Activated CD8-positive, alpha-beta T cell treated with anti-CD3 and anti-CD28 coated beads for 36 hours (primary cell): ENCODE results near the gene ST3GAL3. TPM values are rescaled to one million over a fixed set of nuclear protein-coding genes. Genes with fewer than 3 reads are reported as not detected.

ENCODE experiments used
- ATAC-seq: fragments of 200-7000 bp; cut with Tn5 transposase; one replicate; pipeline ENCODE4 v1.10.0; 2021; ENCODE audit warnings: mild to moderate bottlenecking, moderate library complexity
- CTCF ChIA-PET: fragments of 350-600 bp; sonication (Branson Sonifier 250); formaldehyde crosslinking; loops from one replicate; lab custom pipeline; 2021; ENCODE audit warnings: antibody characterized with exemption; lab: Charles Lee
- POLR2A ChIA-PET: fragments of 350-600 bp; sonication (Branson Sonifier 250); formaldehyde crosslinking; loops from one replicate; lab custom pipeline; 2021; ENCODE audit warnings: antibody characterized with exemption; lab: Charles Lee
- DNase-seq: peaks from one replicate; pipeline ENCODE4 v3.0.0-alpha.2; 2020
- H3K27ac Mint-ChIP-seq: one replicate; pipeline ENCODE4 v1.8.0; 2021; ENCODE audit warnings: mild to moderate bottlenecking, mixed read lengths
- H3K27me3 Mint-ChIP-seq: one replicate; pipeline ENCODE4 v1.8.0; 2021; ENCODE audit warnings: mixed read lengths
- H3K36me3 Mint-ChIP-seq: one replicate; pipeline ENCODE4 v1.8.0; 2021; ENCODE audit warnings: low read depth, mixed read lengths
- H3K4me1 Mint-ChIP-seq: one replicate; pipeline ENCODE4 v1.8.0; 2021; ENCODE audit warnings: low read depth, mixed read lengths
- H3K4me3 Mint-ChIP-seq: one replicate; pipeline ENCODE4 v1.8.0; 2021; ENCODE audit warnings: mild to moderate bottlenecking, moderate library complexity, mixed read lengths
- H3K9me3 Mint-ChIP-seq: one replicate; pipeline ENCODE4 v1.8.0; 2021; ENCODE audit warnings: mixed read lengths
- CTCF ChIP-seq: fragments of 200-600 bp; IDR thresholded peaks from one replicate; pipeline ENCODE4 v1.8.0; 2022; ENCODE audit warnings: antibody characterized with exemption, mild to moderate bottlenecking
- intact Hi-C: fragments of 100-400 bp; cut with micrococcal nuclease; formaldehyde crosslinking; loops from one replicate; pipeline ENCODE4 v1.10.0; 2022
- total RNA-seq, 2 experiments: library from RNA; stranded (reverse); gene quantifications; one replicate each; pipeline ENCODE4 v1.2.3, GENCODE V29; 2021

ST3GAL3 gene
- total RNA-seq, 2 experiments from 2014 or later, result 14.5 to 20.0 TPM

DNA sequence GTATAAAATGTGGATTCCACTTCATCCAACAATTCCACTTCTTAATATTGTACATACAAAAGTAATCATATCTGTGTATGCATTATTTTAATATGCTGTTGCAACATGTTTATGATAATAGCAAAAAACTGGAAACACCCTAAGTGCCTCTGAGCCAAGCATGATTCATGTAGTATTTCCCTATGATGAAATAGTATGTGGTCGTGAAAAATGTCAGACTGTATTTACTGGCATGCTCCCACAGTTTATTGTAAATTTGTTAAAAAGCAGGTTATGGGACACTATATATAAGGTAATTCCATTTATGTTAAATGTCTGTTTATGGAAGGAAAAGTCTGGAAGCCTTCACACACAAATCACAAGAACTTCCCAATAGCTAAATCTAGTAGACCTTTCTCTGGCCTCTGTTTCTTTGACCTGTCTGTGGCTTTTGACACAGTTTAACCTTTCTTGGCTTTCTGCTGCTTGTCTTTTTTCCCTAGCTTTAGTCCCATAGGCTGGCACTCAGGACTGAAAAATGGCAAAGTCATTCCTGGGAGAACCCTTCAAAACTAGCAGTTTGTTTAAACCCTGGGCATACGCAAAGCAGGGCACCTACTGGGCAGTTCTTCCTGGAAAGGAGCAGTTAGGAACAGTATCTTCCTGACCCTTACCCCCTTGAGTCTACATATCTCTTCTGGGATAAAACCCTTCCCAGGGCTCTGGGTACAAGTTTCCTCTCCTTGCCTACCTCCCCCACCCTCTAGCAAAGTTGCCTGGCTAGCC lies 160.8 kb downstream of the ST3GAL3 start:
- H3K27me3 Mint-ChIP-seq, result no peaks in the 10 kb centered on the region
- H3K4me3 Mint-ChIP-seq, result no peak overlapping the region
- H3K4me1 Mint-ChIP-seq, result peaks cover 22% of the 10 kb centered on the region
- ChIA-PET CTCF (no interaction called here), POLR2A (no interaction called here)
- no peak for ATAC-seq
- intact Hi-C loops, result no loop called here
- H3K27ac Mint-ChIP-seq, result no peak overlapping the region
- no peak for DNase-seq
- no peaks in the 10 kb centered on the region for H3K9me3 Mint-ChIP-seq
- no peak for TF ChIP-seq CTCF
- H3K36me3 Mint-ChIP-seq, result no peaks in the 10 kb centered on the region

GRCh38 chr1:43868741-43869067 lies 161.4 kb downstream of the ST3GAL3 start:
- Mint-ChIP-seq H3K36me3 (no peaks in the 10 kb centered on the region), H3K4me3 (no peak overlapping the region), H3K27me3 (no peaks in the 10 kb centered on the region), H3K27ac (no peak overlapping the region), H3K4me1 (peaks cover 22% of the 10 kb centered on the region), H3K9me3 (no peaks in the 10 kb centered on the region)
- ChIA-PET POLR2A (no interaction called here), CTCF (interaction anchor here (1.5 to 1.8 kb wide), 2 partner anchors 66 to 105 kb away, joined by 5 to 6 read pairs; no protein-coding TSS in a partner anchor)
- no peak for ATAC-seq
- intact Hi-C loops, result no loop called here
- no peak for TF ChIP-seq CTCF
- DNase-seq, result no peak

DNA sequence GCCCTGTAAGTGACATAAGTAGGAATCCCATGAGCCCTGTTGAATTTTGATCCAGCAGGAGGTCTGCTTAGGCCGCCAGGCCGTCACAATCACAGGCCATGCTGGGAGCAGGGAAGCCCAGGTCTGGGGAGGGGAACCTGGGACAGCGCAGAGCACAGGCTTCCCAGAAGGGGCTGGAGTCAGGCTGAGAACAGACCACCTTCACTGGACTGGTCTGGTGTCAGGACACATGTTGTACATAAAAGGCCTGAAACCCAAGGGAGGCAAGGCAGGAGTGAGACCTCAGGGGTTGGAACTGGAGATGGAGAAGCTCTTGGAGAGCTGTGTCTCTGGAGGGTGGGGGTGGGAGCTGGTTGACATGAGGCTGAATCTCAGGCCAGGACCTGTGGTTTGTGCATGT lies 163.0 kb downstream of the ST3GAL3 start:
- Mint-ChIP-seq H3K9me3 (no peaks in the 10 kb centered on the region), H3K27me3 (no peaks in the 10 kb centered on the region), H3K4me1 (peaks cover 13% of the 10 kb centered on the region), H3K36me3 (no peaks in the 10 kb centered on the region), H3K27ac (no peak overlapping the region), H3K4me3 (no peak overlapping the region)
- POLR2A ChIA-PET, result no interaction called here
- CTCF ChIA-PET, result interaction anchor here (1.8 kb wide), 1 partner anchor 65 kb away, joined by 5 read pairs; no protein-coding TSS in a partner anchor
- DNase-seq (no peak), ATAC-seq (no peak)
- intact Hi-C loops, result no loop called here
- no peak for TF ChIP-seq CTCF

DNA sequence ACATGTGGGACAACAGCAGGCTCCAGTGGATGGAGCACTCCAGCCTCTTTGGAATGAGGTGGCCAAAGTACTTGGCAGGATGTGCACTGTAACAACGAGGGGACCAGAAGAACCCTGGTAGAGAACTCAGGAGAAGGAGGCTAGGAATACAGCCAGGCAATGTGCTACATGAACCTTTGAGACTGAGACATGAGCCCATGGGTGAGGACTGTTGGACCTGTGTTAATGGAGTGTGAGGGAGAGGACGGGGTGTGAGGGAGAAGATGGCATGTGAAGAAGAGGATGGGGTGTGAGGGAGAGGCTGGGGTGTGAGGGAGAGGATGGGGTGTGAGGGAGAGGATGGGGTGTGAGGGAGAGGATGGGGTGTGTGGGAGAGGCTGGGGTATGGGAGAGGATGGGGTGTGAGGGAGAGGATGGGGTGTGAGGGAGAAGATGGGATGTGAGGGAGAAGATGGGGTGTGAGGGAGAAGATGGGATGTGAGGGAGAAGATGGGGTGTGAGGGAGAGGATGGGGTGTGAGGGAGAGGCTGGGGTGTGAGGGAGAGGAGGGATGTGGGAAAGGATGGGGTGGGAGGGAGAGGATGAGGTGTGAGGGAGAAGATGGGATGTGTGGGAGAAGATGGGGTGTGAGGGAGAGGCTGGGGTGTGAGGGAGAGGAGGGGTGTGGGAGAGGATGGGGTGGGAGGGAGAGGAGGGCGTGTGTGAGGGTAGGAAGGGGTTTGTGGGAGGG lies 164.0 kb downstream of the ST3GAL3 start:
- no peak overlapping the region for H3K4me3 Mint-ChIP-seq
- no peak for DNase-seq
- peaks cover 6% of the 10 kb centered on the region for H3K4me1 Mint-ChIP-seq
- no peaks in the 10 kb centered on the region for H3K9me3 Mint-ChIP-seq
- POLR2A ChIA-PET, result no interaction called here
- no peak for ATAC-seq
- no peak for TF ChIP-seq CTCF
- intact Hi-C loops, result no loop called here
- CTCF ChIA-PET, result no interaction called here
- H3K27me3 Mint-ChIP-seq, result no peaks in the 10 kb centered on the region
- H3K36me3 Mint-ChIP-seq, result no peaks in the 10 kb centered on the region
- H3K27ac Mint-ChIP-seq, result no peak overlapping the region

DNA sequence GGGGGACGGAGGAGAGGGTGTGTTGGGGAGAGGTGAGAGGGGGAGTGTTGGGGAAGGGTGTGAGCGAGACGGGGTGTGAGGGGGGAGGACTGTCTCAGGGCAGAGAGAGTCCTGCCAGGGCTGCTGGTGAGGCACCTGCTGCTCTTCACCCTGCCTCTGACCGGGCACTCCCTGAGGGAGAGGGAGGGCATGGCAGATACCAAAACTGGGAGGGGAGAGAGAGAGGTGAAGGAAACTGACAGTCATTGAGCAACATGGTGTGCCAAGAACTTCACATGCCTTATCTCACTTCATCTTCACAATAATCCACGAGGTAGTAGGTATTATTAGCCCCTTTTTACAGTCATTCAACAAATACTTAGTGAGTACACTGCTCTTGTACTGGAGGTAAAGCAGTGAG lies 164.9 kb downstream of the ST3GAL3 start:
- no peaks in the 10 kb centered on the region for H3K27me3 Mint-ChIP-seq
- no peaks in the 10 kb centered on the region for H3K36me3 Mint-ChIP-seq
- no peak overlapping the region for H3K4me3 Mint-ChIP-seq
- ATAC-seq, result no peak
- no peaks in the 10 kb centered on the region for H3K9me3 Mint-ChIP-seq
- ChIA-PET POLR2A (no interaction called here), CTCF (no interaction called here)
- intact Hi-C loops, result no loop called here
- TF ChIP-seq CTCF, result no peak
- H3K27ac Mint-ChIP-seq, result no peak overlapping the region
- DNase-seq, result no peak
- H3K4me1 Mint-ChIP-seq, result peaks cover 5% of the 10 kb centered on the region
